Measurements from ENCODE around the gene SLC5A10. TPM values are rescaled to one million over a fixed set of nuclear protein-coding genes. Genes with fewer than 3 reads are reported as not detected.

SLC5A10 gene
- total RNA-seq, 1 donor from 2014 or later: 0.14 TPM

DNA sequence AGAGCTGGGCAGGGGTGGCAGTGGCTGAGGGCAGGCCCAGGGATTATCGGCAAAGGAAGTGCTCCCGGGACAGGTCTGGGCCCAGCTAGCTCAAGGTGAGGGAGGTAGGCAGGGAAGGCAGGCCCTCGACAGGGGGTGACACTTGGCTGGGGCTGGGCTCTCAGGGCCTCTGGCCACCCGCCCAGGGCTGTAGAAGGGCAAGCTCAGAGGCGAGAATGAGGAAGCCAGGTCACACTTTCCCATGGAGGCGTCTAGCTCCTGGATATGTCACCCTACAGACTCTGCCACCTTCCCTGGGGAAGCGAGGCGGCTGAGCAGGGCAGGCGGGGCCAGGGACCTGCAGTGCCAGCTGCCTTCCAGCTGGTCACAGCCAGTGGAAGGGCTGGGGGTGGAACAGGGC, 33.5 kb downstream of the SLC5A10 start:
- H3K27me3 ChIP-seq (ENCODE audit: insufficient read depth, low read length): no peaks in the 10 kb centered on the region
- no peaks in the 10 kb centered on the region for H3K9me3 ChIP-seq (ENCODE audit: insufficient read depth, low read depth, low read length)
- peaks cover 41% of the 10 kb centered on the region for H4K20me1 ChIP-seq (ENCODE audit: insufficient read depth, low read length)
- no peaks in the 10 kb centered on the region for H3K27me3 Mint-ChIP-seq (ENCODE audit: low read depth, unreplicated experiment)
- peaks cover 24% of the 10 kb centered on the region for H3K79me2 ChIP-seq (ENCODE audit: insufficient read depth, low read length)
- peaks cover 14% of the 10 kb centered on the region for H3K36me3 Mint-ChIP-seq (ENCODE audit: low read depth, unreplicated experiment)
- peaks cover 15% of the 10 kb centered on the region for H3K4me1 Mint-ChIP-seq (ENCODE audit: low read depth, unreplicated experiment)
- TF ChIP-seq, protein P1, sequence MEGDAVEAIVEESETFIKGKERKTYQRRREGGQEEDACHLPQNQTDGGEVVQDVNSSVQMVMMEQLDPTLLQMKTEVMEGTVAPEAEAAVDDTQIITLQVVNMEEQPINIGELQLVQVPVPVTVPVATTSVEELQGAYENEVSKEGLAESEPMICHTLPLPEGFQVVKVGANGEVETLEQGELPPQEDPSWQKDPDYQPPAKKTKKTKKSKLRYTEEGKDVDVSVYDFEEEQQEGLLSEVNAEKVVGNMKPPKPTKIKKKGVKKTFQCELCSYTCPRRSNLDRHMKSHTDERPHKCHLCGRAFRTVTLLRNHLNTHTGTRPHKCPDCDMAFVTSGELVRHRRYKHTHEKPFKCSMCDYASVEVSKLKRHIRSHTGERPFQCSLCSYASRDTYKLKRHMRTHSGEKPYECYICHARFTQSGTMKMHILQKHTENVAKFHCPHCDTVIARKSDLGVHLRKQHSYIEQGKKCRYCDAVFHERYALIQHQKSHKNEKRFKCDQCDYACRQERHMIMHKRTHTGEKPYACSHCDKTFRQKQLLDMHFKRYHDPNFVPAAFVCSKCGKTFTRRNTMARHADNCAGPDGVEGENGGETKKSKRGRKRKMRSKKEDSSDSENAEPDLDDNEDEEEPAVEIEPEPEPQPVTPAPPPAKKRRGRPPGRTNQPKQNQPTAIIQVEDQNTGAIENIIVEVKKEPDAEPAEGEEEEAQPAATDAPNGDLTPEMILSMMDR (IDR thresholded peaks at IDR 0.05; ENCODE audit: insufficient read depth, low read depth, low read length): no peak
- TF ChIP-seq EZH2 (IDR thresholded peaks at IDR 0.05; ENCODE audit: insufficient read depth, low read length): no peak
- H3K4me3 Mint-ChIP-seq (ENCODE audit: unreplicated experiment): no peak overlapping the region
- DNase-seq (ENCODE audit: low read depth) (no peak), FAIRE-seq (no peak)
- peaks cover 7% of the 10 kb centered on the region for H3K36me3 ChIP-seq (ENCODE audit: insufficient read depth, low read length)
- H3K4me3 ChIP-seq (ENCODE audit: insufficient read depth, low read depth, low read length): no peak overlapping the region
- H3K27ac ChIP-seq (ENCODE audit: low read depth, low read length): no peak overlapping the region
- H2AFZ ChIP-seq (ENCODE audit: low read depth, low read length): no peak overlapping the region
- no peak overlapping the region for H3K9ac ChIP-seq (ENCODE audit: low read length)
- H3K4me1 ChIP-seq (ENCODE audit: insufficient read depth, low read length): peaks cover 23% of the 10 kb centered on the region
- no peaks in the 10 kb centered on the region for H3K9me3 Mint-ChIP-seq (ENCODE audit: unreplicated experiment)
- no peak overlapping the region for H3K27ac Mint-ChIP-seq (ENCODE audit: unreplicated experiment)
- H3K4me2 ChIP-seq (ENCODE audit: low read length): no peak overlapping the region

DNA sequence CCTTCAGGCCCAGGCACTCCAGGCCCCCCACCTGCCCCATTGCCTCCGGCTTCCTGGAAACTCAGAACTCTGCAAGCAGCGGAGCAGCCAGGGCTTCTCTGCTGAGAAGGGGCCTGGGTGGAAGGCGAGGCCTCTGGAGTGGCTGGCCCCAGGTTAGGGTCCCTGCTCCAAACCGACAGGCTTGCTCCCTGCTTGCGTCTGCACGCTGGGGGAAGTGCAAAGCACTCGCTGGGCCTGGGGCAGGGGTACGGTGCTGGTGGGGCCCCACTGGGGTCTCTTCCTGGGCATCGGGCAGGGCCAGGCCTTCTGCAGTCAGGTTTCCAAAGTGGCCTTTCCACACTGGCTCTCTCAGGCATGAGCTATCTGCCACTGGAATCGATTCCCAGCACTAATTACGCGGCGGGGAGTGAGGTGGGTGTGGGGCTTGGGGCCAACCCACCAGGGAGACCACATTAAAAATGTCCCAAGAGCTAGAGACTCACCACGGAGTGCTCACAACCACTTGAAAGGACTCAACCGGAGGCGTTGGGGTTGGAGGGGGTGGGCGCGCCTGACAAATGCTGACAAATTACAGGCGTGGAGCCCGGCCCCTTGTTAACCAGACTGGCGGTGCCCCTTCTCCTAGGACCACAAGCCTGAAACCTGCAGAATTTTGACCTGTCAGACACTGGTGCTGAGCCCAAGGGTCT, 34.7 kb downstream of the SLC5A10 start:
- TF ChIP-seq, protein P1 (IDR thresholded peaks at IDR 0.05; ENCODE audit: insufficient read depth, low read depth, low read length): no peak
- no peak for TF ChIP-seq EZH2 (IDR thresholded peaks at IDR 0.05; ENCODE audit: insufficient read depth, low read length)
- Histone ChIP-seq H3K27ac (ENCODE audit: low read depth, low read length) (no peak overlapping the region), H3K4me3 (ENCODE audit: insufficient read depth, low read depth, low read length) (no peak overlapping the region), H3K4me2 (ENCODE audit: low read length) (no peak overlapping the region), H3K9ac (ENCODE audit: low read length) (no peak overlapping the region), H3K79me2 (ENCODE audit: insufficient read depth, low read length) (peaks cover 36% of the 10 kb centered on the region), H3K4me1 (ENCODE audit: insufficient read depth, low read length) (peaks cover 11% of the 10 kb centered on the region), H3K36me3 (ENCODE audit: insufficient read depth, low read length) (peaks cover 7% of the 10 kb centered on the region), H3K27me3 (ENCODE audit: insufficient read depth, low read length) (no peaks in the 10 kb centered on the region), H4K20me1 (ENCODE audit: insufficient read depth, low read length) (peaks cover 51% of the 10 kb centered on the region), H3K9me3 (ENCODE audit: insufficient read depth, low read depth, low read length) (no peaks in the 10 kb centered on the region), H2AFZ (ENCODE audit: low read depth, low read length) (no peak overlapping the region)
- Mint-ChIP-seq H3K9me3 (ENCODE audit: unreplicated experiment) (no peaks in the 10 kb centered on the region), H3K27me3 (ENCODE audit: low read depth, unreplicated experiment) (no peaks in the 10 kb centered on the region), H3K36me3 (ENCODE audit: low read depth, unreplicated experiment) (peaks cover 14% of the 10 kb centered on the region), H3K4me1 (ENCODE audit: low read depth, unreplicated experiment) (peaks cover 7% of the 10 kb centered on the region), H3K27ac (ENCODE audit: unreplicated experiment) (no peak overlapping the region), H3K4me3 (ENCODE audit: unreplicated experiment) (no peak overlapping the region)
- DNase-seq (ENCODE audit: low read depth) (no peak), FAIRE-seq (no peak)

DNA sequence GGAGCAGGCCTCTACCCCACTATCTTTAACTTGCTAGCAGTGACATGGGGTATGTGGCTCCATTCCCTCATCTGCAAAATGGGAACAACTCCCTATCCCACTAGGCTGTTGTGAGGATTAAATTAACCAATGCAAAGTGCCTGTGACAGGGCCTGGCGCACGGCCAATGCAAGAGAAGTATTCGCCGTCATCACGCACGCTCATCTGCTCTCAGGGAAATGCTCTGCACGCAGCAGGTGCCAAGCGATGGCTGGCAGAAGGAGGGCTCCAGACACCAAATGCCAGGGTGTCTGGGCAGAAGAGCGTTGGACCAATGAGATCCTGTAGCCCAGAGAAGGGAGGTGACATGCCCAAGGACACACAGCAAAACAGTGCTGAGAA, 35.3 kb downstream of the SLC5A10 start:
- no peak overlapping the region for H3K4me3 Mint-ChIP-seq (ENCODE audit: unreplicated experiment)
- H3K4me1 ChIP-seq (ENCODE audit: insufficient read depth, low read length): peaks cover 6% of the 10 kb centered on the region
- FAIRE-seq (no peak), DNase-seq (ENCODE audit: low read depth) (no peak)
- H3K27me3 ChIP-seq (ENCODE audit: insufficient read depth, low read length): no peaks in the 10 kb centered on the region
- no peaks in the 10 kb centered on the region for H3K9me3 Mint-ChIP-seq (ENCODE audit: unreplicated experiment)
- no peak overlapping the region for H3K4me2 ChIP-seq (ENCODE audit: low read length)
- no peak for TF ChIP-seq EZH2 (IDR thresholded peaks at IDR 0.05; ENCODE audit: insufficient read depth, low read length)
- TF ChIP-seq, protein P1 (IDR thresholded peaks at IDR 0.05; ENCODE audit: insufficient read depth, low read depth, low read length): no peak
- no peak overlapping the region for H2AFZ ChIP-seq (ENCODE audit: low read depth, low read length)
- H3K9ac ChIP-seq (ENCODE audit: low read length): no peak overlapping the region
- peaks cover 2% of the 10 kb centered on the region for H3K4me1 Mint-ChIP-seq (ENCODE audit: low read depth, unreplicated experiment)
- no peak overlapping the region for H3K27ac ChIP-seq (ENCODE audit: low read depth, low read length)
- no peaks in the 10 kb centered on the region for H3K27me3 Mint-ChIP-seq (ENCODE audit: low read depth, unreplicated experiment)
- H4K20me1 ChIP-seq (ENCODE audit: insufficient read depth, low read length): peaks cover 56% of the 10 kb centered on the region
- peaks cover 14% of the 10 kb centered on the region for H3K36me3 Mint-ChIP-seq (ENCODE audit: low read depth, unreplicated experiment)
- peaks cover 41% of the 10 kb centered on the region for H3K79me2 ChIP-seq (ENCODE audit: insufficient read depth, low read length)
- H3K36me3 ChIP-seq (ENCODE audit: insufficient read depth, low read length): peaks cover 7% of the 10 kb centered on the region
- H3K27ac Mint-ChIP-seq (ENCODE audit: unreplicated experiment): no peak overlapping the region
- no peak overlapping the region for H3K4me3 ChIP-seq (ENCODE audit: insufficient read depth, low read depth, low read length)
- no peaks in the 10 kb centered on the region for H3K9me3 ChIP-seq (ENCODE audit: insufficient read depth, low read depth, low read length)
